22Rv1 (cell line): ENCODE results near the gene TNFRSF1A.

ENCODE experiments used
- ZFX ChIP-seq: fragments of 450-650 bp; IDR thresholded peaks from 2 replicates; pipeline ENCODE4 v1.6.1; 2017; ENCODE audit warnings: antibody characterized with exemption, borderline replicate concordance
- TF ChIP-seq, protein P1 (sequence below): fragments of 450-650 bp; IDR thresholded peaks from 2 replicates; pipeline ENCODE4 v1.5.1; 2017; ENCODE audit warnings: mild to moderate bottlenecking

DNA sequence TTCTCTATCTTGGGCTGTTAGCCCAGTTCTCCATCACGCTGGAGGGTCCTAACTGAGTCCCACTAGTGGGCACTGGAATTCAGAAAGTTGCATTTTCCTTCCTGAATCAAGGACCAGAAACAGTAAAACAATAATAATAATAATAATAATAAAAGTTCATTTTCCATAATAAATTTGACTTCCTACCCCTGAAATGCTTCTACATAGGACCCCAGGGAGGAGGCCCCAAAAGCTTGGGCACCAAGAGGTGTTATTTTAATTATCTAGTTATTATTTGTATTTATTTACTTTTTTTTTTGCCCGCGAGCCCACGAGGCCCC is 21.1 kb upstream of the TNFRSF1A start:
- TF ChIP-seq, protein P1, sequence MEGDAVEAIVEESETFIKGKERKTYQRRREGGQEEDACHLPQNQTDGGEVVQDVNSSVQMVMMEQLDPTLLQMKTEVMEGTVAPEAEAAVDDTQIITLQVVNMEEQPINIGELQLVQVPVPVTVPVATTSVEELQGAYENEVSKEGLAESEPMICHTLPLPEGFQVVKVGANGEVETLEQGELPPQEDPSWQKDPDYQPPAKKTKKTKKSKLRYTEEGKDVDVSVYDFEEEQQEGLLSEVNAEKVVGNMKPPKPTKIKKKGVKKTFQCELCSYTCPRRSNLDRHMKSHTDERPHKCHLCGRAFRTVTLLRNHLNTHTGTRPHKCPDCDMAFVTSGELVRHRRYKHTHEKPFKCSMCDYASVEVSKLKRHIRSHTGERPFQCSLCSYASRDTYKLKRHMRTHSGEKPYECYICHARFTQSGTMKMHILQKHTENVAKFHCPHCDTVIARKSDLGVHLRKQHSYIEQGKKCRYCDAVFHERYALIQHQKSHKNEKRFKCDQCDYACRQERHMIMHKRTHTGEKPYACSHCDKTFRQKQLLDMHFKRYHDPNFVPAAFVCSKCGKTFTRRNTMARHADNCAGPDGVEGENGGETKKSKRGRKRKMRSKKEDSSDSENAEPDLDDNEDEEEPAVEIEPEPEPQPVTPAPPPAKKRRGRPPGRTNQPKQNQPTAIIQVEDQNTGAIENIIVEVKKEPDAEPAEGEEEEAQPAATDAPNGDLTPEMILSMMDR: no peak
- TF ChIP-seq ZFX: no peak
